Sigmoid colon (tissue), 7 donors: ENCODE measurements around the gene ADARB2. TPM values are rescaled to one million over a fixed set of nuclear protein-coding genes. Genes with fewer than 3 reads are reported as not detected.
A peak's percentile ranks its signal among the peaks of the same experiment; 100 is the strongest.

Source experiments
- DNase-seq: peaks from one replicate; pipeline ENCODE4 v3.0.0-alpha.2; 2019
- H3K27ac ChIP-seq, 4 donors: fragments of 200-600 bp; sonication (generic); one replicate each; pipeline ENCODE4 v1.5.1; 2016 to 2019; ENCODE audit warnings: mild to moderate bottlenecking in 1 of 4
- H3K27me3 ChIP-seq, 3 donors: fragments of 200-600 bp; sonication (generic); one replicate each; pipeline ENCODE4 v1.5.1; 2019; ENCODE audit warnings: mild to moderate bottlenecking in 1 of 3
- H3K36me3 ChIP-seq, 4 donors: fragments of 200-600 bp; sonication (generic); one replicate each; pipeline ENCODE4 v1.5.1; 2016 to 2019
- H3K4me1 ChIP-seq, 4 donors: fragments of 200-600 bp; sonication (generic); one replicate each; pipeline ENCODE4 v1.5.1; 2017 to 2019
- H3K4me3 ChIP-seq, 4 donors: fragments of 200-600 bp; sonication (generic); one replicate each; pipeline ENCODE4 v1.5.1; 2017 to 2019; ENCODE audit warnings: mild to moderate bottlenecking in 2 of 4, moderate library complexity in 1 of 4
- H3K9me3 ChIP-seq, 4 donors: fragments of 200-600 bp in 3 of 4; sonication (generic) in 3 of 4; one replicate each; pipeline versions ENCODE4 v1.5.1 to v1.6.1; 2013 to 2019
- EP300 ChIP-seq, 4 donors: sonication (generic); formaldehyde crosslinking; IDR thresholded peaks; one replicate each; pipeline ENCODE4 v1.6.1; 2017; ENCODE audit warnings: antibody characterized with exemption in 4 of 4
- POLR2A ChIP-seq, 2 donors: fragments of 450-650 bp; IDR thresholded peaks; one replicate each; pipeline ENCODE4 v1.6.1; 2016; ENCODE audit warnings: antibody characterized with exemption in 2 of 2, mild to moderate bottlenecking in 2 of 2, moderate library complexity in 2 of 2
- POLR2AphosphoS5 ChIP-seq, 4 donors: sonication (generic); formaldehyde crosslinking; IDR thresholded peaks; one replicate each; pipeline ENCODE4 v1.6.1; 2017; ENCODE audit warnings: antibody characterized with exemption in 4 of 4
- WGBS, 2 donors: extraction: QIAGEN DNeasy Blood & Tissue Kit; methylation state at CpG; one replicate each; pipeline ENCODE4 v1.1.7; 2013; 5-methylcytosine and 5-hydroxymethylcytosine counted together
- intact Hi-C: fragments of 100-400 bp; cut with DNase I; formaldehyde crosslinking; loops from one replicate; pipeline ENCODE4 v1.15.1; 2023
- polyA plus RNA-seq, 3 donors: library from polyadenylated mRNA; stranded (reverse); fragments of 200-250 nt; gene quantifications; one replicate each; pipeline ENCODE4 v1.2.3, GENCODE V29; 2013
- total RNA-seq, 4 donors: library from RNA; depleted of rRNA; stranded (reverse); fragments of >200 nt; gene quantifications; one replicate each; pipeline ENCODE4 v1.1.0, GENCODE V29; 2016
- TF ChIP-seq, protein P1 (sequence below), 4 experiments: fragments of 450-650 bp in 3 of 4; fragments of 200-600 bp in 1 of 4; IDR thresholded peaks; one replicate each; pipeline ENCODE4 v1.5.1; 2016 to 2019; ENCODE audit warnings: antibody characterized with exemption in 4 of 4, mild to moderate bottlenecking in 3 of 4, moderate library complexity in 2 of 4
- donor health status: healthy with polysubstance abuse.
- donor health status: Bipolar disorder and iron deficiency.
- donor health status: healthy.

Gene ADARB2
- total and polyA plus RNA-seq, 7 donors, result 0.60 to 5.9 (median 3.5) TPM; not detected in 1

DNA sequence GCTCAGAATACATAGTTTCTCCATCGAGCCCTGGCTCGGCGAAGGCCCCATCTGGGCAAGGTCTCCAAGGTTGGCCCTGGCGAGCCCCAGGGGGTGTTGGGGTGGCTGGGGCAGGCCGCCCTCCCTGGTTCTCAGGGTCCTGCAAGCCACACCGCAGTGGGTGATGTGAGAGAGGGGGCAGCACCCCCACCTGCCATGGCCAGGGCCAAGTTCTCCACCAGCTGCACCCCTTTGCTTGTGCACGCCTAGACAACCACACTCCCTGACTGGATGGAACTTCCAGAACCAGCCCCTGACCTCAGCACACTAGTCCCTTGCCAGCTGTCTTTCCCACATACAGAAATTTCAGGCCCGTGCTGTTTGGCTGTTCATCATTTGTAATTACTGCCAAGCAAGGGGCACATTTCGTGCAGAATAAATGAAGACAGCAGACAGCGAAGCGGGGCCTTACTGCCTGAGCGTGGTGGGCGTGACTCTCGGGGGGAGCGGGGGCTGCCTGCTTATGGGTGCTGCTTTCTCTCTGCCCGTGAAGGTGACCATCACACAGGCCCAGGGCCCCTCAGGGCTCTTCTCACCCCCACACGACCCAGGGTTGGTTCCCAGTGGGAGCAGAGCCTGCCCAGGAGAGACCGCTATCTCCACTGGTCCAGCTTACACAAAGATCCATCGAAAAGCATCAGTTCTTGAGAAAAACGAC lies 85.9 kb downstream of the ADARB2 start:
- Histone ChIP-seq H3K27ac (no peak overlapping the region), H3K27me3 (peaks cover 0 to 10% (median 0%) of the 10 kb centered on the region in 3 donors), H3K9me3 (no peaks in the 10 kb centered on the region), H3K4me3 (no peak overlapping the region), H3K36me3 (no peaks in the 10 kb centered on the region), H3K4me1 (no peaks in the 10 kb centered on the region)
- no peak for TF ChIP-seq EP300 (IDR thresholded peaks at IDR 0.05)
- no peak for TF ChIP-seq POLR2A (IDR thresholded peaks at IDR 0.05)
- TF ChIP-seq, protein P1, sequence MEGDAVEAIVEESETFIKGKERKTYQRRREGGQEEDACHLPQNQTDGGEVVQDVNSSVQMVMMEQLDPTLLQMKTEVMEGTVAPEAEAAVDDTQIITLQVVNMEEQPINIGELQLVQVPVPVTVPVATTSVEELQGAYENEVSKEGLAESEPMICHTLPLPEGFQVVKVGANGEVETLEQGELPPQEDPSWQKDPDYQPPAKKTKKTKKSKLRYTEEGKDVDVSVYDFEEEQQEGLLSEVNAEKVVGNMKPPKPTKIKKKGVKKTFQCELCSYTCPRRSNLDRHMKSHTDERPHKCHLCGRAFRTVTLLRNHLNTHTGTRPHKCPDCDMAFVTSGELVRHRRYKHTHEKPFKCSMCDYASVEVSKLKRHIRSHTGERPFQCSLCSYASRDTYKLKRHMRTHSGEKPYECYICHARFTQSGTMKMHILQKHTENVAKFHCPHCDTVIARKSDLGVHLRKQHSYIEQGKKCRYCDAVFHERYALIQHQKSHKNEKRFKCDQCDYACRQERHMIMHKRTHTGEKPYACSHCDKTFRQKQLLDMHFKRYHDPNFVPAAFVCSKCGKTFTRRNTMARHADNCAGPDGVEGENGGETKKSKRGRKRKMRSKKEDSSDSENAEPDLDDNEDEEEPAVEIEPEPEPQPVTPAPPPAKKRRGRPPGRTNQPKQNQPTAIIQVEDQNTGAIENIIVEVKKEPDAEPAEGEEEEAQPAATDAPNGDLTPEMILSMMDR (IDR thresholded peaks at IDR 0.05), result no peak
- intact Hi-C loops, result no loop called here
- peak; percentile 48 for DNase-seq
- 84 to 87% methylated on average over 20 of the region's 20 CpGs for WGBS, 2 donors

DNA sequence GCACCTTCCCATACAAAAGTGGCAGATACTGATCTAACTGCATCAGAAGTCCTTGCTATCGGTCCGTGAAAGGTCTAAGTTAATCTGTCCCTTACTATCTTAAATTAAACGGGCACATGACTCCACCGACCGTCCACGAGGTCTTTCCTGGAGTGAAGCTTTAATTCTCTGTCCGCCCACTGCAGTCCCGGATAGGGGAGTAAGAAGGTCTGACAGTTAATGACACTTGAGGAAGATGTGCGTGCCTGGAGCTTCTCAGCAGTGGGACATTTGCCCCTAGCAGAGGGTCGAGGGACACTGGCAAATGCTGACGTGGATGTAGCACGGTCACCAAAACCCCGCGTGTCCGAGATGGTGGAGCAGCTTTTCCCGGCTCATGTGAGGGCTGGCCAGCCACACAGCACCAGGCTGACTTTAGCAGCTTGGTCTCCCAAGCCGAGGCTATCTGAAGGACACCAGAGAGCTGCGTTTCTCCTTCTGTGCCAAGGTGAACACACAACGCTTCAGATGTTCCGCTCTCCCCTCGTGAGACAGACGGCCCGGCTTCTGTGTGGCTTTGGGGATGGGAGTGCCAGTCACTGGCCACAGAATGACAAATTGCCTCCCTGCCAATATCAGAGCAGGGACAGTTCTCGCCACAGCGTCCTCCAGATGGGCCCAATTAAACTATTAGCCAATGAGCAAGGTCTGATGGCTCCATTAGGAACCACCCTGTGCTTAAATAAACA lies 86.6 kb downstream of the ADARB2 start:
- peaks cover 0 to 10% (median 0%) of the 10 kb centered on the region in 3 donors for H3K27me3 ChIP-seq
- 83 to 85% methylated on average over 25 of the region's 25 CpGs for WGBS, 2 donors

DNA sequence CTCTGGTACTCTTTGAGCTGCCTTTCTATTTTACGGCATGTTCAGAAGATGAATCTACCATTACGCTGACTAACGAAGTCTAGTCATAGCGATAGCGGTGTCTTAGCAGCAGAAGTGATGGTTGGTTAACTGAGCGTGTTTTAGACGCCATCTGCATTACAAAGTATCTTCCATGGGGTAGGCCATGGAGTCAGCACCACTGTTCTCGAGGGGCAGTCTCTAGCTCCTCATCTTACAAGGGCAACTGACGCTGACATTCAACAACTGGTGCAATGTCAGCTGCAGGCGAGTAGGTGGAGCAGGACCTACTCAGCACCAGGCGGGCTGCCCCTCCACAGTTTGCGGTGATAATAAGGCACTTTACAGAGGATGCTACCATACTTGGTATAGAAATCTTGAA lies 88.7 kb downstream of the ADARB2 start:
- H3K4me3 ChIP-seq, result no peak overlapping the region
- TF ChIP-seq, protein P1 (IDR thresholded peaks at IDR 0.05), result no peak
- no peak for TF ChIP-seq EP300 (IDR thresholded peaks at IDR 0.05)
- no peak for TF ChIP-seq POLR2AphosphoS5 (IDR thresholded peaks at IDR 0.05)
- TF ChIP-seq POLR2A (IDR thresholded peaks at IDR 0.05), result no peak
- H3K27ac ChIP-seq, result no peak overlapping the region
- intact Hi-C loops, result no loop called here
- H3K36me3 ChIP-seq, result no peaks in the 10 kb centered on the region
- 76 to 89% methylated on average over 12 of the region's 12 CpGs for WGBS, 2 donors
- H3K27me3 ChIP-seq, result no peaks in the 10 kb centered on the region
- DNase-seq, result peak; percentile 36
- H3K4me1 ChIP-seq, result no peaks in the 10 kb centered on the region
- no peaks in the 10 kb centered on the region for H3K9me3 ChIP-seq

More for the DNA sequence above, 86.6 kb downstream of the ADARB2 start:
- Histone ChIP-seq H3K4me3 (no peak overlapping the region), H3K9me3 (no peaks in the 10 kb centered on the region), H3K4me1 (no peaks in the 10 kb centered on the region), H3K36me3 (no peaks in the 10 kb centered on the region), H3K27ac (no peak overlapping the region)
- TF ChIP-seq POLR2AphosphoS5 (IDR thresholded peaks at IDR 0.05), result no peak
- TF ChIP-seq, protein P1 (IDR thresholded peaks at IDR 0.05), result no peak
- no peak for TF ChIP-seq POLR2A (IDR thresholded peaks at IDR 0.05)
- no peak for TF ChIP-seq EP300 (IDR thresholded peaks at IDR 0.05)
- peak; percentile 34 for DNase-seq
- intact Hi-C loops, result no loop called here

DNA sequence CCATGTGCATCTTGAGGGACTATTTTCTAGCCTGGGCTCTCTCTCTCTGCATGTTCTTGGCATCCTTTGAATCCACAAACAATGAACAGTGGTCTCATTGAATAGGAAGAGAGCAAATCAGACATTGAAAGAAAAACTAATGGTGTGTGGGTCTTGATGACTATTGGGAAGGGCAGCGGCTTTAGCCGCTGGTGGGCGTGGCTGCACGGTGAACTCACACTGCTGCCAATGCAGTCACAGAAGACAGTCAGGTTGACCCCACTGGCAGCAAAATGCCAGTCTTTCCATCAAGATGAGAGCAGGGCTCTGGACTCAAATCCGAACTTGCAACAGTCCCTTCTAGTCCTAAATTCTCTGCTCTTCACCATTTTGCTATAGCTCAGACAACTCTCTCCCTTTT lies 91.0 kb downstream of the ADARB2 start:
- peak; percentile 21 for DNase-seq
- no peak overlapping the region for H3K4me3 ChIP-seq
- no peak overlapping the region for H3K27ac ChIP-seq
- intact Hi-C loops, result no loop called here
- 64 to 80% methylated on average over 5 of the region's 5 CpGs for WGBS, 2 donors
- no peaks in the 10 kb centered on the region for H3K27me3 ChIP-seq
- no peak for TF ChIP-seq POLR2AphosphoS5 (IDR thresholded peaks at IDR 0.05)
- TF ChIP-seq POLR2A (IDR thresholded peaks at IDR 0.05), result no peak
- TF ChIP-seq, protein P1 (IDR thresholded peaks at IDR 0.05), result no peak
- no peak for TF ChIP-seq EP300 (IDR thresholded peaks at IDR 0.05)
- no peaks in the 10 kb centered on the region for H3K36me3 ChIP-seq
- H3K9me3 ChIP-seq, result no peaks in the 10 kb centered on the region
- no peaks in the 10 kb centered on the region for H3K4me1 ChIP-seq
